Endometrial microvascular endothelial cells (primary cell): ENCODE measurements around the gene B3GALT5. TPM values are rescaled to one million over a fixed set of nuclear protein-coding genes. Genes with fewer than 3 reads are reported as not detected.

Experiments used
- in situ Hi-C: cut with HindIII; loops from 2 replicates; pipeline ENCODE4 v1.10.0; 2017; ENCODE audit warnings: low sequenced_read_pairs, low pct_unique_long_range_greater_than_20kb; ENCODE audit errors: inconsistent ontology term
- total RNA-seq: library from RNA; depleted of rRNA; stranded (reverse); fragments of >200 nt; gene quantifications from one replicate; pipeline ENCODE4 v1.2.3, GENCODE V29; 2015; ENCODE audit errors: inconsistent ontology term

The B3GALT5 gene
- total RNA-seq, 1 donor from 2014 or later, result not detected

DNA sequence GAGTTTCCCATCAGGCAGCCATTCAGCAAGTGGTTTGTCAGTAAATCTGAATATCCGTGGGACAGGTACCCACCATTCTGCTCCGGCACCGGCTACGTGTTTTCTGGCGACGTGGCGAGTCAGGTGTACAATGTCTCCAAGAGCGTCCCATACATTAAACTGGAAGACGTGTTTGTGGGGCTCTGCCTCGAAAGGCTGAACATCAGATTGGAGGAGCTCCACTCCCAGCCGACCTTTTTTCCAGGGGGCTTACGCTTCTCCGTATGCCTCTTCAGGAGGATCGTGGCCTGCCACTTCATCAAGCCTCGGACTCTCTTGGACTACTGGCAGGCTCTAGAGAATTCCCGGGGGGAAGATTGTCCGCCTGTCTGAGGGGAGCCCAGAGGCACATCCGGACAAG lies 48.4 kb downstream of the B3GALT5 start:
- in situ Hi-C loops, result no loop called here

DNA sequence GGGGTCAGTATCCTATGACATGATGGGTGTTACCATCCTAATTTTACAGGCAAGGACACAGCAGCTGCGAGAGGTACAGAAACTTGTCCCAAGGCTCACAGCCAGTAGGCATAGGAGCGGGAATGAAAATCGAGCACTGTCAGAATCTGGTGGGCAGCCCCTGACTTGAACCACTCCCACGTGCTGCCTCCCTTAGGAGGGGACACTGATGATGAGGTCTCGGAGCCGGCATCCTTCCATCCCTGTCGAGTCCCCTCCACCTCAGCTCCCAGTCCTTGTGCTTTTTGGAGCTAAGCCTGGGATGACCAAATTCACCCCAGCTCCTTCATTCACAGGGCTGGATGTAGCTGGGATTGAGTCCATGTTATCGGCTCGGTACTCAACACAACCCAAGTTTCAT lies 49.0 kb downstream of the B3GALT5 start:
- in situ Hi-C loops, result no loop called here

DNA sequence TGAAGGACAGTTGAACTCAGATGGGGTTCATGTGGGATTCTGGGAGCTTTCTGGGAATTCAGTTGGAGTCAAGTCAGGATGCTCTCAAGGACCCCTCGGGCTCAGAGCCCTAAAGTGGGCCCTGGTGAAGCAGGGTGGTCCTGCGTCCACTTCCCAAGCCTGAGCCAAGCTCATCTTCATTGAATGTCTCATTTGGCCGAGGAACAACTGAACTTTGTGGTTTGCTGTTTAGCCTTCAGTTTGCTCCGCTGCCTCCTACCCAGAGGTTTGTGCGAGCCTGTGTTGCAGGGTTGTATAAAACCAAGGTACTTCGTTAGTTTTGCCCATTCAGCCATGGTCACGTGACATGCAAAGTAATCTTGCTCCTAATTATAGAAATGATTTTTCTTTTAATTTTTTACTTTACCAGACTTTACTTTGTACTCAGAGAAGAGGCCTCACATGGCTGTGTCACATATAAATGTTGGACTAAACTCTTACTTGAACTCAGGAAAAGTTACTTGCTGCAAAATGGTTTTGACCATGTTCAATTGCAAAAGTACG lies 49.7 kb downstream of the B3GALT5 start:
- in situ Hi-C loops, result no loop called here

DNA sequence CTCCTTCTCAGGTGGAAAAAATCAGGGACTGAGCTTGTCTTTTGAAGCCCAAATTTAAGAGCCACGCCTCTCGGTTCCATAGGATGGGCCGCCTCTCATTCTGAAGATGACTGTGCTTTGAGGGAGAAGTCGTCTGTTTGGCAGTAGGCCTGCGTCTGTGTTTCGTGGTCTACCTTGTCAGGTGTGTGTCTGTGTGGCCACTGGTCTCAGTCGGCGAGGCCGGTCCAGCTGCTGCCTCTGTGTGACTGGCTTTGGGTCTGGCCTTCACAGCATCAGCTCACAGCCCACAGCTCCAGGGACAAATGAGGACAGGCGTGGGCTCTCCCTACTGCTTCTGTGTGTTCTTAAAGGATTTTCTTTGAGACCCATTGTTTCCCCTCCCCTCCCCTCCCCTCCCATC lies 50.3 kb downstream of the B3GALT5 start:
- in situ Hi-C loops, result no loop called here

DNA sequence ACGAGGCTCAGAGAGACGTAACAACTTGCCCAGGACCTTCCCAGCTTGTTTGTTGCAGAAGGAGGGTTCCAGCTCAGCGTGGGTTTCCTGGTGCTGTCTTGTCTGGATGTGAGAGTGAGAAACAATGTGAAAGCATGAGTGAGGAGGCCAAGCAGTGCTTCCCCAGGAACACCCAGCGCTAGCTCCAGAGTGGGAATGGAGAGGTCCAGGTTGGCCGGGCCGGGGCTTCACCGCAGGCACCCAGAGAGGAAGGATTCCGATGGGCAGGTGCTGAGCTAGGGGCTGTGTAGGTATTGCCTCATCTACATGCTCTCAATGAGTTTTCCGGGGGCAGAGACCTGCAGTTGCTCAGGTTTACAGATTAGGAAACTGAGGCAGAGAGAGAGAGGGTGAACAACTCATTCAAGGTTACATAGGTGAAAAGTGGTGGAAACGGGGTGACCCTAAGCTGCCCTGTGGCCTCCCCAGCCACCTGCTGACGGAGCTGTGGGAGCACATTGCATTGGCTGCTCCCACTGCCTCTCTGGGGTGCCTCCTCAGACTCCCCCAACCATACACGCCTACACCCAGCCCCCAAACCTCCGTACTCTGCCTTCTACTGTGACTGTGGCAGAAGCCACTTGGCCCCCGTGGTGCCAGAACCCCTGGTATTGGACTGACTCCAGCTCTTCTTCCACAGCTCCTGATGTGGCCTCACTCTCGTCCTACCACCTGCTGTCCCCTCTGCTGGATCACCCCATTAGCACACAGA lies 51.2 kb downstream of the B3GALT5 start:
- in situ Hi-C loops, result no loop called here

DNA sequence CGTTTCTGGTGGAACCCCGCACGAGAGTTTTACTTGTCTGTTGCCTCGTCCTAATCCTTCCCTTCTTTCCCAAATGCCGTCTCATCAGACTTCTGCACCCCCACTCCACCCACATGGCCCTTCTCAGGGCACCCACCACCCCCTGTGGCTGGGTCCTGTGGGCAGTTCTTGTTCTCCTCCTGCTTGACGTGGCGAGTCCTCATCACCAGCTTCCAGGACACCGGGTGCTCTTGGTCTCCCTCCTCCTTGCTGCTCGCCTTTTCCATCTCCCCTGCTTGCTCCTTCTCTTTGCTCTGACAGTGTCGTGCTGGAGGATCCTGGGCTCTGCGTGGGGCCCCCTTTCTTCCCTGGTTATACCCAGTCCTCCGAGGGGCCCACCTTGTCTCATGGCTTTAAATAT lies 51.8 kb downstream of the B3GALT5 start:
- in situ Hi-C loops, result no loop called here

DNA sequence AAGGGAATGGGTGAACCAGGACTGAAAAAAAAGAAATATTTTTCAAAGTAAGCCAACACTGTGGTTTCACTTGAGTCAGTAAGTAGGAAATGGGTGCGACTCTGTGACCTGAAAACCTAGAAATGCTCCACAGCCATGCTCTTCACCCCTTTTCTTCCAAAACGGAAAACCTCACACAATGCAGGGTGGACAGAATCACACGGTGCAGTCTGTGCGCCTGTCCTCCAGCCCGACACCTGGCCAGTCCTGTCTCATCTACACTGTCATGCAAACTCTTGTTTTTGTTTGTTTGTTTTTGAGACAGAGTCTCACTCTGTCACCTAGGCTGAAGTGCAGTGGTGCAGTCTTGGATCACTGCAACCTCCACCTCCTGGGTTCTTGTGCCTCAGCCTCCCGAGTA lies 53.3 kb downstream of the B3GALT5 start:
- in situ Hi-C loops, result no loop called here

DNA sequence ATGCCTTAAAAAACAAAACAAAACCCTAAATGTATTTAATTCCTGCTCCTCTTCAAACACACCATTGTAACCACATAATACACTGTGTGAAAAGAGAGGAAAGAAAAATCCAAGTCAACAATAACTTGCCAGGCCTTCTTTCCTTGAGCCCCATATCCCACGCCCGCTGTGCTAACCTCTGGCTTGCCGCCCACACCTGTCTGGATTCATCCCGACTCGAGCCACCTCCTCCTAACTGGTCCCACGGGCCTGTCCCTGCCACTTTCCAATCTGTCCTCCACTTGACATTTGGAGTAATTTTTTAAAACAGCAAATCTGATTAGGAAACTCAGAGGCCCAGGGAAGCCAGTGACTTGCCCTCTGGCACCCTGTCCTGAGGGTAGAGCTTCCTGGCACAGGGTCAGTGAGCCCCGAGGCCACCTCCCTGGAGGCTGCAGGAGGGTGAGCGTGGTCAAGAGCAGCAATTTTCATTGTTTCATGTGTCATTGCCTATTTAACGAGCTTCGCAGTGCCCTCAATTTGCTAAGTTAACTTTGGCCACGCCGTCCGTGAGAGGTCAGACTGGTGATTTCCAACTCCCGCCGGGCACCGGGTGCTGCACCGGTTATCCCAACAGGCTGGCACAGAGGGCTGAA lies 54.1 kb downstream of the B3GALT5 start:
- in situ Hi-C loops, result no loop called here

DNA sequence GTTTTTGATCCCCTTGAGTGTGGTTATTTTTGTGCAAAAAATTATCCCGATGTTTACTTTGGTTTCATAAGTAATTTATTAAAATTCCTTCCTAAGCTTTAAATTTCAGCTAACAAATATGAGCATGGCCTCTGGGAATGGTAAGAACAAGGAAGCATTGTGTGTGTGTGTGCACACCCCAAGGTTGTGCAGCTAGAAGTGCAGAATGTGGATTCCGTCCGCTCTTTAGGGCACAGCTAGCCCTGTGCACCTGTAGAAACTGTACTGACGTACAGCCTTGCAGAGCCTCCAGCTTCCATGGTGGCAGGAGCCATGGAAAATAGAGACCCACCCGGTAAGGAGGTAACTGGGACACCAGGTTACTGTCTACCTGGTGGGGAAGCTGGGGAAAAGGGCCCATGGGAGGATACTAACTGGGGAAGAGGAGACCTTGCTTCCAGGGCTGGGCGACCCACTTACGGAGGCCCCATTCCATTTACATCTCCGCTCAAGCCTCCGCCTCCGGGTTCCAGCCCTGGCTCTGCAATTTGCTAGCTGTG lies 54.7 kb downstream of the B3GALT5 start:
- in situ Hi-C loops, result no loop called here

DNA sequence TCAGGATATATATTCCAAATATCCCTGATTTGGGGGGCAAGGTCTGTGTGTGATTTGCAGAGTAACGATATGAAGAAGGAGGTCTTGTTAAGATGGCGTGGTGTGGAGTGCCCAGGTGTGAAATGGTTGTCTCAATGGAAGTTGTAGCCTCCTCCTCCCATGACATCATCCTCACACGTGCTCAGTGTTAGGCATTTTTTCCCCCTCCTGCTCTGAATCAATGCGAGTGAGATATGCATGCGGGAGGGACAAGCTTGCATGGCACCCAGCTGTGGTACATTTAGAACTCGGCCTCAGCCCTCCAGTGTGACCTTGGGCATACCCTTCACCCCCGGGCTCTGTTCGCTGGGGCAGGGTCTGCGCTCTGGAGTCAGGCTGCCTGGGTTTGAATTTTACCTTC lies 55.6 kb downstream of the B3GALT5 start:
- in situ Hi-C loops, result no loop called here

DNA sequence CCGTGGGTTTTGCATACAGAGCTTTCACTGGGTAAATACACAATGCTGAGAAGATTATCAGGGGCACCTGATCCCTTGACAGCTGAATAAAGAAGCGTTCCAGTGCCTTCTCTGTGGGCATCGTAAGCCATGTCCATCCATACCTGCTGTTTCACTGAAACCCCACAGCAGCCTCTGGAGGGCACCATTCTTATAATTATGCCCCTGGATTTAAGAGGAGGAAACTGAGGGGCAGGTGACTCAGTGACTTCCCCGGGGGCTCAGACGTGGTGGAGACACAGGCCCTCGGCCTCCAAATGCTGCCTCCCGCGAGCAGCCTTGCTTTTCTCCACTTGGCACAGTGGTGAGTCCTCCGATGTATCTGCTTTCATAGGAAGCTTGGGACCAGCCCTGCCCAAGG lies 56.7 kb downstream of the B3GALT5 start:
- in situ Hi-C loops, result no loop called here

DNA sequence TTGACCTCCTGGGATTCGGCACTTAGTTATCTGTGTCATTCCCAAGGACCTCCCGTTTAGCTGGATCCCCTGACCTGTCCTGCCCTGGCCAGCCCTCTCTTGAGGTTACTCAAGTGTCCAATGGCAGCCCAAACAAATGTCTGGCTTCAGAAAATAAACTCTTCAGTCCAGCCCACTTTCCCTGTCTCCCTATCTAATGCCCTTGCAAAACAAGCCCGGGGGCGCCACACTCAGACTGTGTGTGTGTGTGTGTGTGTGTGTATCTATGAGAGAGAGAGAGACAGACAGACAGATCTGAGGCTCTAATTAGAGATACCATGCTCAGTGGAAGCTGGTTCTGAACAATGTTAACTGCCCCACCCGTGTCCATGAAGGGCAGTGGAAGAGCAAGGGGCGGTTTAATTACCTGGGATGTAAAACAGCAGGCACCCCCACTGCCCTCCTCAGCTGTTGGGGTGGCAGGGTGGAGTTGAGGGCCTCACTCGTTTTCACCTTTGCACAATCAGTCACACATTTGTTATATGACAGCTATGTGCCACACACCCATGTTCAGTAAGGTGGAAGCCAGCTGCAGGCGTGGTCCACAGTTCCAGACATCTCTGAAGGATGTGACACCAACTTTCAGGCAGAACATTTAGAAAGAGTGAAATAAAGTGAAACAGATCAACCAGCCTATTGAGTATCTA lies 57.4 kb downstream of the B3GALT5 start:
- in situ Hi-C loops, result no loop called here

DNA sequence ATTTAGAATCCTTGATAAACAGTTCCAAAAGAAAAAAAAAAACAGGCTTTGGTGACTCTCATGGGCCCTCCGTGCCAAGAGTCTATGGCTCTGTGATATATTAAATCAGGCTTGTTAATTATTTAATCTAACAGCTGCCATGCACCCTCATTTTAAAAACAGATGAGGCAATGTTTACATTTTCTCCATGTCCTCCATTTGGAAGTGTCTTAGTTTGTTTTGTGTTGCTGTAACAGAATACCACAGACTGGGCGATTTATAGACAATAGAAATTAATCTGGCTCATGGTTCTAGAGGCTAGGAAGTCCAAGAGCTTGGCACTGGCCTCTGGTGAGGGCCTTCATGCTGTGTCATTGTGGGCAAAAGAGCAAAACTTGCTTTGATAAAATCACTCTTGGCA lies 58.0 kb downstream of the B3GALT5 start:
- in situ Hi-C loops, result no loop called here

DNA sequence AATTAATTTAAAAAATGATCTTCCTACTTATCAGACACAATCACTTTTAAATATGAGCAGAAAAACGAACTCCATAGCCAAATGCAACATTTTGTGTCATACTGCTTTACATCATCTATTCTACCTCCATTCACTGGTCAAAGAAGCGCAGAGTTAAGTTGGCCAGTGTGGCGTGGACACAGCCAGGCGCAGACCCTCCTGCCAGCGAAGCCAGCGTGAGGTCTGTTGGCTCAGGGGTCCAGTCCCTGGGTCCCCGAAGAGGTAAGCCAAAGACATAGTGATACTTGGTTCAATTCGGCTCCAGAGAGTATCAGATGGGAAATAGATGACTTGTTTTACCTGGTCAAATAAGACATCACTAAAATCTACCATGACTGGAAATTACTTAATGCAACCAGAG lies 59.2 kb downstream of the B3GALT5 start:
- in situ Hi-C loops, result no loop called here

DNA sequence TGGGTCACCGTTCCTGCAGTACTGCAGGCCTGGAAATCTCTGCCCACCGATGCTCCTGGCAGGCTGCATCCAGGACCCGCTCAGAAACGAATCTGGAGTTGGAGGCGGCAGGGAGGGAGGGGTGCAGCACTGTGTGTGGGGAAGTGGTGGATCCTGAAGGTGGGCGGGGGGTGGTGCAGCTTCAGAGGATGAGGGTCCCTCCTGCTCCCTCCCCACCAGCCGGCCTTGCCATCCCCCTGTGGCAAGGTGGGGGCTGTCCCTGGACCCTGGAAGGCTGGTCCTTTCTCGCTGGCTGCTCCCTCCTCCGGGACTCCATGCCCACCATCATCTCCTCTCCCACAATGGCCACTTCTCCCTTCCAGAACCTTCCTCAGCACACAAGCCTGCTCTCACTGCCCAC lies 60.4 kb downstream of the B3GALT5 start:
- in situ Hi-C loops, result no loop called here

DNA sequence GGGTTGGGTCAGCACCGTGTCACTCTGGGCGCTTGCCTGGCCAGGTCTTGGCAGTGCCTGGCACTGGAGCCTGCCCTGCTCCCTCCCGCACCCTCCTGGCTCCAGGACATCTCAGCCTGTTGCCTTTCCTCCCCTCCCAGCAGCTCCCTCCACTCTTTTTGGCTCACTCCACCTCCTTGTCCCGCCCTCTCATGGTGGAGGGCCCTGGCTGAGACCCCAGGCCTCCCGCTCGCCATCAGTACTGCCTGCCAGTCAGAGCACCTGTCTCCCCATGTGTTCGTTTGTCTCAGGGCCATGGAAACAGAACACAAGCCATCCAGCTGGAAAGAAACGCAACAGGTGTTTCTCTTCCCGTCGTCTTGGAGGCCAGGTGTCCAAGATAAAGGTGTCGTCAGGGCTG lies 61.0 kb downstream of the B3GALT5 start:
- in situ Hi-C loops, result no loop called here

DNA sequence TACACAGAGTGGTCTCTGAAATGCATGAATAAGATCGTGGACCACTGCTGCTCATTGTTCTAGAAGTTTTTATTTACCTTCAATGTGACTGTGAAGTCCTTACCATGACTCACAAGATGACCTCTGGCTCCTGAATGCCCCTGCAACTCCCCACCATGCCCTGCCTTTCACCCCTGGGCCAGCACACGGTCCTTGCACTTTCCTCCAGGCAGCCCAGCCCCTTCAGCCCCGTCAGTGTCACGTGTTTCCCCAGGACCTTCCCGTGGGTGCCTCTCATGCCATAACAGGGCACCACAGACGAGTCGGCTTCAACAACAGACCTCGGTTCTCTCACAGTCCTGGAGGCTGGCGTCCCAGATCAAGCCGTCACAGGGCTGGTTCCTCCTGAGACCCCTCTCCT lies 62.1 kb downstream of the B3GALT5 start:
- in situ Hi-C loops, result no loop called here

DNA sequence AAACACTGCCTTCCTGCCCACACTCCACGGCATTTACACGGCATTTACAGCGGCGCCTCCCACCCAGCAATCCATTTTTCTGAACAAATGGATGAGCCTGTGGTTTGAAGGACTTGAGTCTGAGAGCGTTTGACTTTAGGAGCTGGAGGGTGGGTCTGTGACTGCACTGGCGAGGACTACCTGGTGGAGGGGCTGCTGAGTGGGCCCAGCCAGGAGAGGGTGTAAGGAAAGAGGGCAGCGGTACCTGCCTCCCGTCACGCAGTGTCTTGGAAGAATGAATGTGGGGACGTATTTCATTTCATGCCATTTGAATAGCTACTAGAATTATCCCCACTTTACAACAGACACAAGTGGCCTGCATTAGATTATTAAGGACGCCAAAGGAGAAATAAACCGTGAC lies 62.9 kb downstream of the B3GALT5 start:
- in situ Hi-C loops, result no loop called here

DNA sequence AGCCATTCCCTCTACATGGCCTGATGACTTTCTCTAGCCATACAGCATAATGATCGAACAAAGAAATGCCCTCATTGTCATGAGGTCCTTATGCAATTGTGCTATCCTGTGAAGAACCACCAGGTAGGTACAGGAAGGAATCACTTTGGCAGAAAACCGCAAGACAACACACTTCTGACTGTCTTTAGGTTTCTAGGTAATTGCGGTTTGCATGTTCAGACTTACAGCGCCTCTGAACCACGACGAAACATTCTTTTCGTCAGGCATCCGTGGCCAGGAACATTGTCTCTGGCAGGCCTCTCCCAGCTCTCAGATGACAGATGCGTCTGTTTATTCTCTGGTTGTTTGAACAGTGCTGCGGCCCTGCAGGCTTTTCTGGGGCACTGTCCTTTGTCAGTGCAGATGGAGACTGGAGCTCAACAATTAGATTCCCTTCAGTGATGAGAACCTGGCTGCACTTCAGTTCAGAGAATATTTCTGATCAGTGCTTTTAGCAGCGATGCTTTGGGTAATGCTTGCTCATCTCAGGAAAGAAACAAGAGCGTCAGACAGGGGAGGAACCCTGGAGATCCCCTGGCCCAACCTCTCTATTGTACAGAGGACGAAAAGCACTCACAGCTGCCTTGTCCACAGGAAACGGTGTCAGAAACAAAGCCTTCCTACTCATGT lies 63.4 kb downstream of the B3GALT5 start:
- in situ Hi-C loops, result no loop called here
